OCI-LY7 (cell line): ENCODE data around the gene CTNNA3. TPM values are rescaled to one million over a fixed set of nuclear protein-coding genes. Genes with fewer than 3 reads are reported as not detected.

Experiments used
- BruUV-seq: library from RNA; stranded (reverse); fragments of 400-500 nt; replicated peaks from 2 replicates; lab custom pipeline; 2021; lab: Mats Ljungman, UMichigan
- CTCF ChIA-PET: fragments of 300-600 bp; sonication (Branson Sonifier 250); formaldehyde crosslinking; loops from one replicate; lab custom pipeline; 2022; ENCODE audit warnings: antibody characterized with exemption; ENCODE audit not compliant: unreplicated experiment; lab: Charles Lee
- POLR2A ChIA-PET: fragments of 300-600 bp; sonication (Branson Sonifier 250); formaldehyde crosslinking; loops from one replicate; lab custom pipeline; 2022; ENCODE audit warnings: antibody characterized with exemption; lab: Charles Lee
- DNase-seq: peaks from one replicate; pipeline ENCODE4 v3.0.0-alpha.2; 2015; ENCODE audit warnings: low spot score
- H2AFZ ChIP-seq: fragments of 200-600 bp; sonication (generic), shearing (Covaris generic); 2 replicates; pipeline ENCODE4 v1.6.1; 2014; ENCODE audit warnings: mild to moderate bottlenecking, antibody characterized with exemption, low read length, moderate library complexity
- H3K27ac ChIP-seq: fragments of 200-600 bp; sonication (generic); 2 replicates; pipeline ENCODE4 v1.5.1; 2014; ENCODE audit warnings: mixed run types, low read depth, mild to moderate bottlenecking, moderate library complexity, low read length, inconsistent platforms; ENCODE audit not compliant: poor library complexity, severe bottlenecking
- H3K36me3 ChIP-seq: fragments of 200-600 bp; sonication (generic); 2 replicates; pipeline ENCODE4 v1.6.1; 2014; ENCODE audit warnings: mild to moderate bottlenecking, antibody characterized with exemption, low read length, moderate library complexity, mixed read lengths; ENCODE audit not compliant: insufficient read depth
- H3K4me1 ChIP-seq: fragments of 200-600 bp; sonication (generic); 2 replicates; pipeline ENCODE4 v1.5.1; 2014; ENCODE audit warnings: mild to moderate bottlenecking, low read length; ENCODE audit not compliant: insufficient read depth, poor library complexity, severe bottlenecking
- H3K4me2 ChIP-seq: fragments of 200-600 bp; sonication (generic); 2 replicates; pipeline ENCODE4 v1.6.1; 2014; ENCODE audit warnings: mild to moderate bottlenecking, low read length
- H3K4me3 ChIP-seq: fragments of 200-600 bp; sonication (generic); 2 replicates; pipeline ENCODE4 v1.5.1; 2014; ENCODE audit warnings: mild to moderate bottlenecking, low read depth, low read length; ENCODE audit not compliant: poor library complexity, severe bottlenecking
- H3K79me2 ChIP-seq: fragments of 200-600 bp; sonication (generic); 2 replicates; pipeline ENCODE4 v1.6.1; 2016; ENCODE audit warnings: low read depth, mild to moderate bottlenecking, low read length, moderate library complexity, mixed read lengths; ENCODE audit not compliant: insufficient read depth
- H3K9me2 ChIP-seq: fragments of 200-600 bp; sonication (generic); 2 replicates; pipeline ENCODE4 v1.6.1; 2016; ENCODE audit warnings: mild to moderate bottlenecking, low read length, mixed read lengths; ENCODE audit not compliant: insufficient read depth
- H3K9me3 ChIP-seq: fragments of 200-600 bp; sonication (generic); 2 replicates; pipeline ENCODE4 v1.6.1; 2014; ENCODE audit warnings: mild to moderate bottlenecking, mixed run types, low read length, mixed read lengths
- H4K20me1 ChIP-seq: fragments of 200-600 bp; sonication (generic); 2 replicates; pipeline ENCODE4 v1.6.1; 2014; ENCODE audit warnings: mild to moderate bottlenecking, antibody characterized with exemption, low read length, moderate library complexity, mixed read lengths; ENCODE audit not compliant: insufficient read depth
- CTCF ChIP-seq: fragments of 200-600 bp; sonication (generic); conservative IDR thresholded peaks from 2 replicates; pipeline ENCODE4 v1.5.1; 2014; ENCODE audit warnings: mild to moderate bottlenecking, antibody characterized with exemption, low read length, moderate library complexity, mixed read lengths
- EZH2phosphoT487 ChIP-seq: fragments of 200-600 bp; sonication (generic); IDR thresholded peaks from 2 replicates; pipeline ENCODE4 v1.6.1; 2018; ENCODE audit warnings: low read depth, borderline replicate concordance, mild to moderate bottlenecking, mixed run types, antibody characterized with exemption, low read length, moderate library complexity, mixed read lengths
- intact Hi-C: fragments of 100-400 bp; cut with micrococcal nuclease; formaldehyde crosslinking; loops from one replicate; pipeline ENCODE4 v1.10.0; 2022; ENCODE audit not compliant: unreplicated experiment
- total RNA-seq, 2 experiments: library from RNA; depleted of rRNA in 1 of 2; stranded (reverse); fragments of >200 nt in 1 of 2; shearing (Covaris generic) in 1 of 2; gene quantifications; 2 replicates each; pipeline ENCODE4 v1.2.3, GENCODE V29; 2014 to 2022

The CTNNA3 gene
- total RNA-seq, 2 experiments from 2014 or later, result not detected

GRCh38 chr10:67607472-67607871 lies 88.5 kb downstream of the CTNNA3 start:
- TF ChIP-seq EZH2phosphoT487, result no peak
- no peak for TF ChIP-seq CTCF
- CTCF ChIA-PET, result no interaction called here
- H3K4me2 ChIP-seq, result no peak overlapping the region
- POLR2A ChIA-PET, result no interaction called here
- no peak overlapping the region for H2AFZ ChIP-seq
- H3K4me3 ChIP-seq, result no peak overlapping the region
- intact Hi-C loops, result no loop called here
- H3K9me2 ChIP-seq, result no peaks in the 10 kb centered on the region
- H3K9me3 ChIP-seq, result no peaks in the 10 kb centered on the region
- H3K27ac ChIP-seq, result no peak overlapping the region
- DNase-seq, result no peak
- no peaks in the 10 kb centered on the region for H3K79me2 ChIP-seq
- BruUV-seq, result no TSS peak
- no peaks in the 10 kb centered on the region for H3K36me3 ChIP-seq
- H3K4me1 ChIP-seq, result no peaks in the 10 kb centered on the region
- H4K20me1 ChIP-seq, result no peaks in the 10 kb centered on the region

- CTCF ChIA-PET, result no interaction called here
- Histone ChIP-seq H3K9me3 (no peaks in the 10 kb centered on the region), H4K20me1 (no peaks in the 10 kb centered on the region), H3K4me2 (no peak overlapping the region), H3K27ac (no peak overlapping the region), H2AFZ (no peak overlapping the region), H3K79me2 (no peaks in the 10 kb centered on the region), H3K4me1 (no peaks in the 10 kb centered on the region), H3K9me2 (no peaks in the 10 kb centered on the region), H3K36me3 (no peaks in the 10 kb centered on the region), H3K4me3 (no peak overlapping the region)
- no TSS peak for BruUV-seq
- TF ChIP-seq EZH2phosphoT487, result no peak
- TF ChIP-seq CTCF, result no peak
- intact Hi-C loops, result no loop called here
- no peak for DNase-seq
- POLR2A ChIA-PET, result interaction anchor here (0.8 to 0.9 kb wide), 2 partner anchors 9 to 90 kb away, joined by 3 read pairs; no protein-coding TSS in a partner anchor
Observed at GRCh38 chr10:67606572-67606971, 89.4 kb downstream of the CTNNA3 start.

- Histone ChIP-seq H4K20me1 (no peaks in the 10 kb centered on the region), H3K4me2 (no peak overlapping the region), H3K79me2 (no peaks in the 10 kb centered on the region), H3K4me1 (no peaks in the 10 kb centered on the region), H3K9me2 (no peaks in the 10 kb centered on the region), H3K27ac (no peak overlapping the region), H3K9me3 (no peaks in the 10 kb centered on the region), H3K4me3 (no peak overlapping the region), H2AFZ (no peak overlapping the region), H3K36me3 (no peaks in the 10 kb centered on the region)
- TF ChIP-seq EZH2phosphoT487, result no peak
- intact Hi-C loops, result no loop called here
- ChIA-PET CTCF (no interaction called here), POLR2A (interaction anchor here (0.8 kb wide), 1 partner anchor 9 kb away, joined by 3 read pairs; no protein-coding TSS in a partner anchor)
- DNase-seq, result no peak
- no TSS peak for BruUV-seq
Observed at GRCh38 chr10:67603701-67604100, 92.3 kb downstream of the CTNNA3 start.
